Stimulated activated CD4-positive, alpha-beta T cell treated with anti-CD3 and anti-CD28 coated beads, Interleukin-15, amount 100 ng/mL, for 1 hour (primary cell): ENCODE results near the gene AP1M2.
A peak's percentile ranks its signal among the peaks of the same experiment; 100 is the strongest.
"Not testable (repeated sequence)": the region's sequence is repeated elsewhere in the genome, so short reads cannot be mapped to it uniquely, and the experiment has no call there.

Experiments used
- DNase-seq, 2 donors: peaks; one replicate each; pipeline ENCODE4 v3.0.0-alpha.2; 2020; ENCODE audit warnings: low read depth in 1 of 2, low spot score in 1 of 2

AP1M2 gene

DNA sequence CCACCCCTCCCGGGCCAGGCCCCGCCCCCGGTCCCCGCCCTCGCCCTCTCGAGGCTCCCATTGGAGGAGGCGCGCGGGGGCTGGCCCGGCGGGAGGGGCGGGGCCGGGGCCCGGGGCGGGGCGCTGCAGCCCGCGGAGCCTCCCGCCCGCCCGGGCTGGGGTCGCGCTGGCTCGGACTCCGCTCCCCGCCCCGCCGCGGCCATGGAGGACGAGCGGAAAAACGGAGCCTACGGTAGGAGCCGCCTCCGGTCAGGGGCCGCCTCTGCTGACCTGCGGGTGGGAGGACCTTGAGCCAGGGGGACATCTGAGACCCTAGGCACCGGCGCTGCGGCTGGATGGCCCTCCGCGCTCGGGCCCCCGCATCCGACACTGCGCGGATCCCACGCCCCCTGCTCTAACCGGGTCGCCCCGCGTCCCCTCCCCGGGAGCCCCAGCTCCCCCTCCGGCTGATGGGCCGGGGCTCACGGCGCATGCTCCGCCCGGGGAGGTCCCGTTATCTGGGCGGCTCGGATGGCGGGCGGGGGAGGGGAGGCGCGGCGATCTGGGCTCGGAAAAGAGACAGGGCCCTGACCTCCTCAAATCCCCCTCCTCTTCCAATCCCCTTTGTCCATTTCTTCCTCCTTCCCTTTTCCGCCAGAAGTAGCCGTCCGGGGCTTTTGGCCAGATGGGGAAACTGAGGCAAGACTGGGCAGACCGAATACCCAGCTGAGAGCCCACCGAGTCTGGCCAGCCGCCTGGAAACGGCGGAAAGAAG lies 15.4 kb upstream of the AP1M2 start:
- DNase-seq: peak; percentile 83 to 93

GRCh38 chr19:10601999-10602329 lies 14.9 kb upstream of the AP1M2 start:
- DNase-seq: no peak

- DNase-seq: no peak
Measured at GRCh38 chr19:10600149-10600548, 13.0 kb upstream of the AP1M2 start.

DNA sequence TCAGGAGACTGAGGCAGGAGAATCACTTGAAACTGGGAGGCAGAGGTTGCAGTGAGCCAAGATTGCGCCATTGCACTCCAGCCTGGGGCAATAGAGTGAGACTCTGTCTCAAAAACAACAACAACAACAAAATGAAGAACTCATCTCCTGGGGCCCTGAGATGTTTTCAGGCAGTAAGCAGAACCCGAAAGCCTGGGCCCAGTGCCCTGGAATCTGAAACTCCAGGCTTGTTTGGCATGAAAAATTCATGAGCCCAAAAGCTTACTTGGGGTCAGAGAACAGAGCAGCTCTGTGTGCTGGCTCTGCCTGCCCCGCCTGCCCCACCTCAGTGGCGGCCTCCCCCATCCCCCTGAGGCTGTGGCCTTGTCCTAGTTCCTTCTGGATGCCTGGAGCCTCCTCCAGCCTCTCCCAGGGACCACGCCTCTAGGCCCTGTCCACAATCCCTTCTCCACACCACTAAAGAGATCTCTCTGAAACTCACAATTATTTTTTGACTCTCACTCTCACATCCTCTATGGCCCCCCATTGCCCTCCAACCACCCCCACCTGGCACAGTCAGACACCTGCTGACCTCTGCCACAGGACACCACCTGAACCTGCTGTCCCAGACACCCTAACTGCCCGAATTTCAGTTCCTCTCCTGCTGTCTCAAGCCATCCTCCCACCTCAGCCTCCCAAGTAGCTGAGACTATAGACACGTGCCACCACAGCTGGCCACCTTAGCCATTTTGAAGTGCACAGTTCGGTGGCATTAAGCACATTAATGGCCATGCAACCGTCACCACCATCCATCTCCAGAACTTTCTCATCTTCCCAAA lies 6.9 kb upstream of the AP1M2 start:
- no peak for DNase-seq

- no peak for DNase-seq
Measured at GRCh38 chr19:10593148-10593547, 6.0 kb upstream of the AP1M2 start.

- DNase-seq: no peak
Measured at GRCh38 chr19:10587839-10588150, 683 bp upstream of the AP1M2 start.

- no peak for DNase-seq
Measured at GRCh38 chr19:10586396-10586795, 716 bp downstream of the AP1M2 start.

DNA sequence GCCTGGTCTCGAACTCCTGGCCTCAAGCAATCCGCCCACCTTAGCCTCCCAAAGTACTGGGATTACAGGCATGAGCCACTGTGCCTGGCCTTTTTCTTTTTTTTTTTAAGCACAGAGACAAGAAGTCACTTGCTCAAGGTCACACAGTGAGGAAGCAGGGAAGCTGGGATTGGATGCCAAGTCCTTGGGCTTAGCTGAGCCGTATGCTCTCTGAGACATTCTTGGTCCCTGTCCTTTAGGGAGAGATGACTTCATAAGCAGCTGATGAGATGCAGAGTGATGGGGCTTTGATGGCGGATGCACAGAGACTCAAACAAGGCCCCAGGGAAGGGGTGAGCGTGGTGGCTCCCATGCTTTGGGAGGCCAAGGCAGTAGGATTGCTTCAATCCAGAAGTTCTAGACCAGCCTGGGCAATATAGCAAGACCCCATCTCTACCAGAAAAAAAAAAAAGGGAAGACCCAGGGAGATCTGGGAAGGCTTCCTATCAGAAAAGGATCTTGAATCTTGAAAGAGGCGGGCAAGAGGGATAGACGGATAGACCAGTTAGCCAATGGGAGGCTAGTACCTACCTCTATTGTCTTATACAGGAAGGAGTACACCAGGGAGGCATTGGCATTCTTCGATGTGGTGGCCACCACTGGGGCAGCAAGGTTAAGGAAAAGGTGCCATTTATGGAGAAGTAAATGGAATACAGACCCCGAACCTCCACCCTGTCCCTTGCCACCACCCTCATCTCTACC lies 3.9 kb downstream of the AP1M2 start:
- DNase-seq: no peak

DNA sequence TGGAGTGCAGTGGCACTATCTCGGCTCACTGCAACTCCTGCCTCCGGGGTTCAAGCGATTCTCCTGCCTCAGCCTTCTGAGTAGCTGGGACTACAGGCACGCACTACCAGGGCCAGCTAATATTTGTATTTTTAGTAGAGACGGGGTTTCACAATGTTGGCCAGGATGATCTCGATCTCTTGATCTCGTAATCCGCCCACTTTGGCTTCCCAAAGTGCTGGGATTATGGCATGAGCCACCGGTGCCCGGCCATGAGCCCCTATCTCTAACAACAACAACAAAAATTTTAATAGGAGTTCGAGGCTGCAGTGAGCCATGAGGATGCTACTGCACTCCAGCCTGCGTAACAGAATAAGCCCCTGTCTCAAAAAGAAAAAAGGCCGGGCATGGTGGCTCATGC lies 5.0 kb downstream of the AP1M2 start:
- no peak for DNase-seq

- peak; percentile 73 to 84 for DNase-seq
Measured at GRCh38 chr19:10580979-10581631, 6.0 kb downstream of the AP1M2 start.

DNA sequence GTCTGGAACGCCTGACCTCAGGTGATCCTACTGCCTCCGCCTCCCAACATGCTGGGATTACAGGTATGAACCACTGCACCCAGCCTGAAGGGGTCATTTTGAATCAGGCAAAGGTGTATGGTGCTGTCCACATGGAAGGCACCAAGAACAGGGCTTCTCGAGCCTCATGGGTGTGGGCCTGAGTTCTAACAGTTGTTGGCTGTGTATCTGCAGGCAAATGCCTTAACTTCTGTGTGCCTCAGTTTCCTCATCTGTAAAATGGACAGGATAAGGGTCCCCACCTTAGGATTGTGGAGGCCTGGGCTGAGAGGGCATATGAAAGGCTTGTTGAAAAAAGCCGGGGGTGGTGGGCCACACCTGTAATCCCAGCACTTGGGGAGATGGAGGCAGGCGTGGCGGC lies 9.2 kb downstream of the AP1M2 start:
- no peak for DNase-seq

GRCh38 chr19:10575011-10575716 lies 11.9 kb downstream of the AP1M2 start:
- no peak for DNase-seq

- DNase-seq: no peak
Measured at GRCh38 chr19:10574462-10574861, 12.7 kb downstream of the AP1M2 start.

GRCh38 chr19:10573793-10574192 lies 13.3 kb downstream of the AP1M2 start:
- DNase-seq: not testable (repeated sequence)

- DNase-seq: peak; percentile 99 to 100
Measured at GRCh38 chr19:10568826-10569651, 18.1 kb downstream of the AP1M2 start, which contains the start of gene CDKN2D. CDKN2D (minus strand) TSS chr19:10568979; CDS start chr19:10568653, 326 bp downstream.

- DNase-seq: no peak
Measured at GRCh38 chr19:10568062-10568825, 18.9 kb downstream of the AP1M2 start.

GRCh38 chr19:10567656-10568055 lies 19.5 kb downstream of the AP1M2 start:
- DNase-seq: no peak

GRCh38 chr19:10566658-10567410 lies 20.3 kb downstream of the AP1M2 start:
- no peak for DNase-seq

- DNase-seq: no peak
Measured at GRCh38 chr19:10566408-10566657, 20.8 kb downstream of the AP1M2 start.
